HCT116 (cell line): ENCODE measurements around the gene LYAR.

Experiments
- CTCF ChIP-seq, 3 experiments: fragments of 200-600 bp in 1 of 3; sonication (generic) in 1 of 3; IDR thresholded peaks in 2 of 3; conservative IDR thresholded peaks in 1 of 3; 2 replicates each; pipeline ENCODE4 v1.5.1; 2012 to 2017; ENCODE audit warnings: low read depth in 2 of 3, low read length in 2 of 3, antibody characterized with exemption in 1 of 3, borderline replicate concordance in 1 of 3, control low read depth in 1 of 3, mild to moderate bottlenecking in 1 of 3, mixed read lengths in 1 of 3, mixed run types in 1 of 3, moderate library complexity in 1 of 3; ENCODE audit not compliant: insufficient read depth in 1 of 3
- POLR2AphosphoS5 ChIP-seq: IDR thresholded peaks from 2 replicates; pipeline ENCODE4 v1.6.1; 2011; ENCODE audit warnings: mild to moderate bottlenecking, low read depth, low read length, moderate library complexity

DNA sequence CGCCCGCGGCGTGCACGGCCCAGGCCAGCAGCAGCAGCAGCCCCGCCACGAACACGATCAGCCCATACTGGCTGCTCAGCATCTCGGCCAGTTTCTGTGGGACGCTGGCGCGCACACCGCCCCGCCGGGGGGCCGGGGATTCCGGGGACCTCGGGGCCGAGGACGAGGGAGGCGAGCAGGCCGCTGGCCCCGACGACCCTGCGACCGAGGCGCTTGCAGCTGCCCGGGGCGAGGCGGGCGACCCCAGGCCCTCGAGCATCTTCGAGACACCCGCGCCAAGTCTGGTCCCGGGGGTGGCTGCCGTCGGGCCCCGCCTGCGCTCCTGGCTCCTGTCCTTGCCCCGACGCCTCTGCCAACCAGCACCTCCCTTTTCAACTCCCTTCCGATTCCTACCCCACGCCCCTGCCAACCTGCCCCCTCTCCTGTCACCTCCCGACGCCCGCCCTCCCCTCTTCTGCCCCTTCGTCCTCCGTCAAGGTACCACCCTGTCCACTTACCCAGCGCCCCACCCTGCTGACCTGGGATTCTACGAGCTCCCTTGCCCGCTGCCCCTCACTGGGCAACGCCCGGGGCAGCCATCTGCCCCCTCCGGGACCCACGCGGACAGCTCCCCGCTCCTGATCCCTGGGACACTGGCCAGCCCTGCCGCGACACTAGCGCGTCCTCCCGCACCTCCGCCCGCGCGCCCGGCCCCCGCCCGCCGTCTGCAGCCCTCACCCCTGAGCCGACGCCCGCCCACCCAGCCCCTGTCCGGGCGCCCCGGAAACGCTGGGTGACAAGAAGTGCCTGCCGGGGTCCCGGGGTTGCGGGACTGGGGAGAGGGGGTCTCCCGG lies 63.1 kb downstream of the LYAR start, which contains the start of gene OTOP1:
- no peak for TF ChIP-seq CTCF (IDR thresholded peaks at IDR 0.05 in 2 of 3, conservative IDR thresholded peaks at IDR 0.05 in 1 of 3; ENCODE audit: borderline replicate concordance in 1 of 3, insufficient read depth in 1 of 3, low read depth in 2 of 3, low read length in 2 of 3)
- no peak for TF ChIP-seq POLR2AphosphoS5
